ENCODE results near the gene EML4. TPM values are rescaled to one million over a fixed set of nuclear protein-coding genes. Genes with fewer than 3 reads are reported as not detected.
A peak's percentile ranks its signal among the peaks of the same experiment; 100 is the strongest.

EML4 gene
- total RNA-seq, 2 experiments from 2014 or later: 58.2 to 59.7 TPM

DNA sequence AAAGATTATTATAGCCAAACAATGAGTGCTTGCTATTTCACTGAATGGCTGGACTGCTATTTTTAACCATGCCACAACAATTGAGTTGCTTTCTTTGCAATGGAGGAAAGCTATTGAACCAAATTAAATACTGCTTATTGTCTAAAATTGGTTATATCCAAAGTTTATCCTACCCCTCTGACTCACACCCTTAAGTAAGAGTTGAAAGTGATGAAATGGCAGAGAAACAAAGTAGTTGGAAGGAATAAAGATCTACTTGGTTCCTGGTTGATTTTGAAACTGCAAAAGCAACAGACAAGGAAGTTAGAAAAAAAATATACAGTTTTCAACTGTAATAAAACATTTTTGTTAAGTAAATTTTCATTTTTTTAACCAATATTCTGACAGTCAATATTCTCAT, 47.5 kb downstream of the EML4 start:
- POLR2A ChIA-PET: no interaction called here
- no peak for TF ChIP-seq CTCF (IDR thresholded peaks at IDR 0.05)
- DNase-seq: no peak
- H3K4me3 Mint-ChIP-seq: no peak overlapping the region
- H3K27me3 Mint-ChIP-seq: no peaks in the 10 kb centered on the region
- peaks cover 9% of the 10 kb centered on the region for H3K36me3 Mint-ChIP-seq (ENCODE audit: low read depth)
- peak overlapping the region; percentile 55 for H3K27ac Mint-ChIP-seq
- peaks cover 51% of the 10 kb centered on the region for H3K4me1 Mint-ChIP-seq (ENCODE audit: low read depth)
- CTCF ChIA-PET: interaction anchor here (0.9 kb wide), 1 partner anchor 120 kb away, joined by 4 read pairs; no protein-coding TSS in a partner anchor
- ATAC-seq: no peak
- no peaks in the 10 kb centered on the region for H3K9me3 Mint-ChIP-seq
- intact Hi-C loops (cut with micrococcal nuclease): no loop called here

DNA sequence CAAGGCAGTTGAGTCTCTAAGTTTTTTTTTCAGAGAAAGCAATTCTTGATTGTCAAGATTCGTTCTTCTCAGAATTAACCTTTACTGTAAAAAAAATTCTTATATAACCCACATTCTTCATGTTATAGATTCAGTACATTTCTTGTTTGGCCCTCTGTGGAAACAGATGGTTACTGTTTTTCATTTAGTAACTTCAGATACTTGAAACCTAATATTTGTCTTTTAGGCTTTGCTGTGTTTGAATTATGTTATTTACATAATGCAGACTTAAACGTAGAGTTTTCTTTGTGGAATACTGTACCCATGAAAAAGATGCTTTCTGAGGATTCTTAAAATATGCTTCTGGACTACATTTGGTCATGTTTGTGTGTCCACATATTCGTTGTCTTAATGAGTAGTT, 48.2 kb downstream of the EML4 start:
- Mint-ChIP-seq H3K36me3 (ENCODE audit: low read depth) (peaks cover 12% of the 10 kb centered on the region), H3K27me3 (no peaks in the 10 kb centered on the region), H3K4me1 (ENCODE audit: low read depth) (peaks cover 50% of the 10 kb centered on the region), H3K27ac (peak overlapping the region; percentile 10), H3K4me3 (no peak overlapping the region), H3K9me3 (no peaks in the 10 kb centered on the region)
- CTCF ChIA-PET: interaction anchor here (0.9 kb wide), 1 partner anchor 121 kb away, joined by 4 read pairs; no protein-coding TSS in a partner anchor
- ATAC-seq (no peak), DNase-seq (no peak)
- no peak for TF ChIP-seq CTCF (IDR thresholded peaks at IDR 0.05)
- POLR2A ChIA-PET: no interaction called here
- intact Hi-C loops (cut with micrococcal nuclease): no loop called here

GRCh38 chr2:42217914-42218313, 48.8 kb downstream of the EML4 start:
- Mint-ChIP-seq H3K9me3 (no peaks in the 10 kb centered on the region), H3K27ac (peak overlapping the region; percentile 10), H3K4me3 (no peak overlapping the region), H3K27me3 (no peaks in the 10 kb centered on the region), H3K36me3 (ENCODE audit: low read depth) (peaks cover 14% of the 10 kb centered on the region), H3K4me1 (ENCODE audit: low read depth) (peaks cover 48% of the 10 kb centered on the region)
- DNase-seq (no peak), ATAC-seq (no peak)
- ChIA-PET CTCF (no interaction called here), POLR2A (no interaction called here)
- intact Hi-C loops (cut with micrococcal nuclease): no loop called here
- no peak for TF ChIP-seq CTCF (IDR thresholded peaks at IDR 0.05)

- Mint-ChIP-seq H3K9me3 (no peaks in the 10 kb centered on the region), H3K4me3 (no peak overlapping the region), H3K36me3 (ENCODE audit: low read depth) (peaks cover 16% of the 10 kb centered on the region), H3K27ac (no peak overlapping the region), H3K27me3 (no peaks in the 10 kb centered on the region), H3K4me1 (ENCODE audit: low read depth) (peaks cover 51% of the 10 kb centered on the region)
- ChIA-PET POLR2A (no interaction called here), CTCF (no interaction called here)
- intact Hi-C loops (cut with micrococcal nuclease): no loop called here
- no peak for DNase-seq
- ATAC-seq: no peak
- TF ChIP-seq CTCF (IDR thresholded peaks at IDR 0.05): no peak
These were observed 49.6 kb downstream of the EML4 start for GRCh38 chr2:42218712-42219111.

DNA sequence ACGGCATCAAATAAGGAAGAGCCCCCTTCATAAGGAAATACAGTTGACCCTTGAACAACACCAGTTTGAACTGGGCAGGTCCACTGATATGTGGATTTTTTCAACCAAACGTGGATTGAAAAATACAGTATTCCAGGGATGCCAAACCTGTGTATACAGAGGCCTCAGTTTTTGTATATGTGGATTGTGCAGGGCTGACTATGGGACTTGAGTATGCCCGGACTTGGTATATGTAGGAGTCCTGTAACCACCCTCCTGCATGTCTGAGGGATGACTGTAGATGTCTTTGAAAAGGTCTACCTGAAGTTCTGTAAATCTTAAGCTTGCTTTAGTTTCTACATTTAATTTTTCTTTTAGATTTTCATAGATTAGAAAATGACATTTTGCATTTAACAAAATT, 50.0 kb downstream of the EML4 start:
- Mint-ChIP-seq H3K27ac (no peak overlapping the region), H3K4me1 (ENCODE audit: low read depth) (peaks cover 56% of the 10 kb centered on the region), H3K27me3 (no peaks in the 10 kb centered on the region), H3K36me3 (ENCODE audit: low read depth) (peaks cover 16% of the 10 kb centered on the region), H3K4me3 (no peak overlapping the region), H3K9me3 (no peaks in the 10 kb centered on the region)
- POLR2A ChIA-PET: no interaction called here
- DNase-seq: no peak
- no peak for TF ChIP-seq CTCF (IDR thresholded peaks at IDR 0.05)
- intact Hi-C loops (cut with micrococcal nuclease): no loop called here
- ATAC-seq: no peak
- CTCF ChIA-PET: no interaction called here
